ENCODE data around the gene PRDX2.
"Not testable (repeated sequence)": the region's sequence is repeated elsewhere in the genome, so short reads cannot be mapped to it uniquely, and the experiment has no call there.

Gene PRDX2

DNA sequence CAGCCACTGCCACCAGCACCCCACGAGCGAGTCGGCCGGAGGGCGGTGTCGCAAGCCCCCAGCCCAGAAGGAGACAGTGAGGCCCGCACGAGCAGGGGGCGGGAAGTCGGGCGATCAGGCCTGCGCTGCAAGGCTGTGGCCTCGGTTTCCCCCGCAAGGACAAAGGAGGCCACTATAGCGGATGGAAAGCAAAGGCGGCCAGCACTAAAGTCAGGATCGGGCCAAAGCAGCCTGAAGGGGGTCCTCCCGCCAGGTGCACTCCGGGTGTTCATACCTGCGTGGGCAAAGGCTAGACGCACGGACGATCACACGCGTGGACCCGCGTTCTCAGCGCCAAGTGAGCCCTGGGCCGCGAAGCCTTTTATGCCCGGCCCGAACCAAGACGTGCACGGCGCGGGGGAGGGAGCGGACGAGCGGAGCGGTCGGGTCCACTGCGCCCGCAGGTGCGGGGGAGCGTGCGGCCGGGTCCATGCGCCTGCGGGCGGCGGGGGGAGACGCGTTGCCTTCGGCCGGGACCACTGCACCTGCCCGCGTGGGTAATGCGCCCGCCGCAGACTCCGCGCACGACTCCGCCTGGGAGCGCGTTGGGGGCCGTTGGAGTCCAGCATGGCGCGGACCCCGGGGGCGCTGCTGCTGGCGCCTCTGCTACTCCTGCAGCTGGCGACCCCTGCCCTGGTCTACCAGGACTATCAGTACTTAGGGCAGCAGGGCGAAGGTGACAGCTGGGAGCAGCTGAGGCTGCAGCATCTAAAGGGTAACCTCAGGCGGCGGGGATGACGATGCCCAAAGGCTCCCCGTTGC is at the start of gene PRDX2, which contains the start of gene THSD8:
Gene PRDX2, minus strand, starts transcription at position 335 of the 801 bp plus-strand sequence. CDS start 539 bp downstream, outside the sequence.
Gene THSD8, plus strand, starts transcription at position 604 of the 801 bp plus-strand sequence. Its CDS starts 3 bp downstream, at position 607.
- DNase-seq = peak; percentile 88

DNA sequence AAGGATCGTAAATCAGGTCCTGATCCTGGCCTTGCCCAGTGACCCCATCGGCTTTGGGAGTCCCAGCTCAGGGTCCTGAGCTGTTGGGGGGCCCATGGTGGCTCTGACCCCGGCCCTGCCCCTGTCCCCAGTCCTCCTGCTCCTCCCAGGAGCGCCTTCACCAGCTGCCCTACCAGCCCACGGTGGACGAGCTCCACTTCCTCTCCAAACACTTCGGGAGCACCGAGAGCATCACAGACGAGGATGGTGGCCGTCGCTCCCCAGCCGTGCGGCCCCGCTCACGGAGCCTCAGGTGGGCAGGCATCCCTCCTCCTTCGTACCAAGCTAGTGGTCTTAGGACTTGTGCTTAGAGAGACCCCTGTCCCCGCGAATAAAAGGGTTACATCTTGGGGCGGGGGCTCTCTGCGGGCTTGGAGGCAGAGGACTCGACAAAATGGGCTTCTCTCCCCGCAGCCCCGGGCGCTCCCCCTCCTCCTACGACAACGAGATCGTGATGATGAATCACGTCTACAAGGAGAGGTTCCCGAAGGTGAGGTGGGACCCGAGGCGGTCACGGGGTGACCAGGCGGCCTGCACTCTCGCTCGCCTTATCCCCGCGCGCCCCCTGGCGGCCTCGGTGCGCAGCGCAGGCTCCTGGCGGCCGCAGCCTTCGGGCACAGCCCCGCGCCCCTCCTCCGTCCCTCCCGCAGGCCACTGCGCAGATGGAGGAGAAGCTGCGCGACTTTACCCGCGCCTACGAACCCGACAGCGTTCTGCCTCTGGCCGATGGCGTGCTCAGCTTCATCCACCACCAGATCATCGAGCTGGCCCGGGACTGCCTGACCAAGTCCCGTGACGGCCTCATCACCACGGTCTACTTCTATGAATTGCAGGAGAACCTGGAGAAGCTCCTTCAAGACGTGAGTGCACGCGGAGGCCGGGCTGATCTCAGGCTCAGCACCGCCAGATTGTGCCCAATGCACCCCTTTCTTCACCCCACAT is 45.8 kb upstream of the PRDX2 start:
- peak; percentile 89 for DNase-seq

- not testable (repeated sequence) for DNase-seq
These were observed 45.0 kb upstream of the PRDX2 start for GRCh38 chr19:12846613-12847012.

DNA sequence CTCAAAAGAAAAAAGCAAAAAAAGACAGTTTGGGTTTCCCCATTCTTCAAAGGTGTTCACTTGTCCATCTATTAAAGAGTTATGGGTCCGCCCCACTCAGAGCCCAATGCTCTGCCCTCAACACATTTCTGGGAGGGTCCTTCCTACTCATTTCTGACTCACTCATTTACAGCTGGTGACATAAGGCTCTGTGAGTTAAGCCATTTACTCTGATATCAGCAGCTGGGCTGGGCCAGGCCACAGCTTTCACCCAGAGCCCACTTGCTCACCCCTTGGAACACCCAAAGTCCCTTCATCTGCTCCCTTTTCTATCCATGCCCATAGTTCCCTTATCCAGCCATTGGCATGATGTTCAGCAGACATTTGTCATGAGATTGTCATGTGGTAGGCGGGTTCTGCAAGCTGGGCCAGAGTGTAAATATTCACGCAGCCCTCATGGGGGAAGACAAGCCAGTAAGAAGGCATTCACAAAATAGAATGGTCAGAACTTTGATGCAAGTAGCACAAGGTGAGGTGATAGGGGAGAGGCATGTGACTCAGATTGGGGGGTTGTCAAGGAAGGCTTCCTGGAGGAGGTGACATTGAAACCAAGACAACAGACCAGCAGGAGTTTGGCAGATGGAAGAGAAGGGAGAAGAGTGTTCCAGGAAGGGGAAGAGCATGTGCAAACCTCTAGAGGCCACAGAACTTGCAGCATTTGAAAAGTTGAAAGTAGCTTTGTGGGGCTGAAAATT is 42.6 kb upstream of the PRDX2 start:
- DNase-seq = no peak

GRCh38 chr19:12843328-12843727 is 41.7 kb upstream of the PRDX2 start:
- no peak for DNase-seq

- DNase-seq = no peak
These were observed 40.9 kb upstream of the PRDX2 start for GRCh38 chr19:12842511-12842910.

DNA sequence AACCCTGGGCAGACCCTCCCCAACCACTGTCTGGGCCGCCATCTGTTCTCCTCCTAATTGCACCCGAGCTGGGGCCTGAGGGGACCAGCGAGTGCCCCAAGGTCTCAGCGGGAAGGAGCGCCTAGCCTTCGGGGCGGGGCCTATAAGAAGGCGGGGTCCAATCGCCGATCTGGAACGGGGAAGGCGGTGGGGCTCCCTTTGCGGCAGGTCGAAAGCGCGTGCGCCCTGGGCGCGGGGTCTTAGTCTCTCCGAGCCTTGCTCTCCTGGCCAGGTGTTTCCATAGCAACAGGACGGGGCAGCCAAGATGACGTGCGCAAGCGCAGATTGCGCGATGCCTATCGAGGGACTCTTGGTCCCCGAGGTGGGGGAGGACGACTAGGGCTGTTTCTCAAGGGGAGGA is 39.5 kb upstream of the PRDX2 start:
- DNase-seq = peak; percentile 41

DNA sequence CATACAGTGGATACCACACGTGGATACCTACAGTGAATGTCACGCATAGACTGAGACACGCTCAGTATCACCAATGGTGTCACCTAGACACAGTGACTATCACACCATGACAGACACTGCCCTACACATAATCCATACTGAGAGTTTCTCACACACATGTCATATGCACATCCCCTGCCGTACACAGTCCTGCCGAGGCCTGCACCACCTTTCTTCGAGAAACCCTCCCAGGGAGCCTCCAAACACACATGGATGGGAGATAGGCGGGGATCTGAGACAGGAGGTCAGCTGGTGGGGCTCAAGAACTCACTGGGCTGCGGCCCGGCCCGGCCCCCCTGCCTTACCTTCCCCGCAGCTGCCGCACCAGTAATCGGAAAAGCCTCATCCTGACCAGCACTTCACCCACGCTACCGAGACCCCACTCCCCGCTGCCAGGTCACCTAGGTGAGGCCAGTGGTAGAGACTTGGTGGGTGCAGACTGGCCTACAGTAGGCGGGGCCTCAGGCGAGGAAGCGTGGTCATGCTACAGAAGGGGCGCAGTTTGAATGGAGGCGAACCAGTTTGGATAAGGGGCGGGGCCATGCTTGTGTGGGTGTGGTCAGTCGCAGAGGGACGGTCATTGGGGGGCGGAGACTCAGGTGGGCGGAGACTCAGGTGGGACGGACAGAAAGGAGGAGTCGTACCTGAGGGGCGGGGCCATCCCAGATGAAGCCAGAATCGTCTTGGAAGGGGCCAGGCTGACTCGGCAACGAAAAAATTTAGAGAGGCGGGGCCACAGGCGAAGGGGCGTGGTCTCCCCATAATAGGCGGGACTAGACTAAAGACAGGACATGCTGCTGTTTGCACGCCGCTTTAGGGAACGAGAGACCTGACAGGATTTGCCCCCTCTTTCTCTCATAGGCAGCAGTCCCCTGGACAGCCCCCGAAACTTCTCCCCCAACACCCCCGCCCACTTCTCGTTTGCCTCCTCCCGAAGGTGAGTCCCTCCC is 38.8 kb upstream of the PRDX2 start:
- DNase-seq = peak; percentile 73

DNA sequence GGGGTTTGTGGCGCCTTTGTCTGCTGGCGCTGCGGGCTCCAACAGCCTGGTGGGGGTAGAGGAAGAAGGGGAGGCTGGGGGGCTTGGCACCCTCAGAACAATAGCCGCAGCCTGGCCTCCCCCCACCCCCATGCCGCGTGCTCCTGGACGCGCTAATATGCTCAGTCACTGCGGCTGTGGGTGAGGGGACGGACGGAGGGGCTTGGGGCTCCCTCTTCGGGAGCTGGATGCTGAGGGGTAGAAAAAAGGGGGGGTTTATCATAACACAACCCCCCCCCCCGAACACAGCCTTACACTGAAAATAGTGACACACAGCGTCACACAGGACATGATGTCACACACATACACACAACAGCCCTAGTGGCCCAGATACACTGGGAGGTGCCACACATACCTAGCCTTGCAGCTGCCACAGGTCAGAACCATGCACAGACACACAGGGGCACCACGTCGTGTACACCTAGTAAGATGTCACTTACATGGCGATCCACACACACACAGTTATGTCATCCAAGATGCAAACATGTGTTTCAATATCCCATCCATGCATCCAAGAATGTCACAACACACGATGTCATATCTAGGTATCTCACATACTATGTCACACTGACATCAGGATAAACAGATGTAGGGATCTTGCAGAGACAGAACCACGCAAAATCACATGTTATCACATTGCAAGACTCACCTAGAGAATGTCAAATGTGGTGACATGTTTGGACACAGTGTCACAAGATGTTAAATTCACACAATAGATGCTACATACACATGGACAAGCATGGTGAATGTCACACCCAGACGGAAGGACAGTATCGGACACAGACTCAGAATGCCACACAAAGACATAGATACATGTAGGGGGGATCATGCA is 37.5 kb upstream of the PRDX2 start:
- peak; percentile 35 for DNase-seq

DNA sequence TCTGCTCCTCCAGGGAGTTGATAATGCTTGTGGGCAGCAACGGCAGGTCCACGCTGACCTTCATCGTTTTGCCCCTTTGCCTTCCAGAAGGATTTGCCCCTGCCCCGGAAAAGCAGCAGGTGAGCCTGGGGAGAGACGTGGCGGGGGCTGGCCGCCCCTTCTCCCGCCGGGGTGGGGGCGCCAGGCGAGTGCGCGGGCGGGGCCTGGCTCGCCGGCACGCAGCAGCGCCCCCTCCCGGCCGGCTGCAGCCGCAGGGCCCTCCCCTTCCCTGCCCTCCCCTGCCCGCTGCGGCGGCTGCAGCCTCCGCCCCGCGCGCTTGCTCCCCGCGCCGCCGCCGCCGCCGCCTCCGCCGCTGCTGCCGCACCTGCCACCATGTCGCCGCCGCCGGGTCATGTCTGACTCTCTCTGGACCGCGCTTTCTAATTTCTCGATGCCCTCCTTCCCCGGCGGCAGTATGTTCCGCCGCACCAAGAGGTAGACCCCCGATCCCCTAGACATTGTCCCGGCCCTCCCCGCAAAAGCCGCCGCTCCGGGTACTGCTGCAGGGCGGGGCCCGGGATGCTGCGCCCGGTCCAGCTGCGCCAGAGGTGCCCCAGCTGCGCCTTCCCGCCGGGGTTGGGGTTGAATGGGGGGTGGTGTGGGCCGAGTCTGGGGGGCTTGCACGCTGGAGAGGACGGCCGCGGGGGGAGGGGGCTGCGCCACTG is 36.7 kb upstream of the PRDX2 start, which contains the start of gene MAST1:
Gene MAST1, plus strand, starts transcription at position 334 of the 704 bp plus-strand sequence. Its CDS starts 58 bp downstream, at position 392.
- DNase-seq = peak; percentile 66

GRCh38 chr19:12837225-12837624 is 35.6 kb upstream of the PRDX2 start:
- no peak for DNase-seq

GRCh38 chr19:12836529-12836863 is 34.9 kb upstream of the PRDX2 start:
- DNase-seq = no peak

- DNase-seq = peak; percentile 34
These were observed 33.6 kb upstream of the PRDX2 start for GRCh38 chr19:12834976-12835757.

DNA sequence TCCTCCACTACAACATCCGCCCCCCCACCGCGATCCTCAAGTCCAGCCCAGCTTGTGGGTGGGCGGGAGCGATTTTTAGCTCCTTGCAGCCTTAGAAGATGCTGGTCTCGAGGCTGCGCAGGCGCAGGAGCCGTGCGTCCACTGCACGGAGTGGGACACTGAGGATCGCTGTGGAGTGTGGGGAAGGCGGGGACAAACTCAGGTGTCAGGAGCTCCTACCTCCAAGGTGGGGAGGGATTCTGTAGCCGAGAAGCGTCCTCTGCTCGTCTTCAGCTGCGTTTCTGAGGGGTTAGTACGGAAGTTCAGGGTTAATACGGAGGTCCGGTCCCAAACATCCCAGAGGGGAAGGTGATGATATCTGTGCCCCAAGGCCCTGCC is 33.0 kb upstream of the PRDX2 start, which contains the start of gene RTBDN:
Gene RTBDN, minus strand, starts transcription at position 14 of the 378 bp plus-strand sequence. CDS start 4,600 bp downstream, outside the sequence.
- DNase-seq = no peak

DNA sequence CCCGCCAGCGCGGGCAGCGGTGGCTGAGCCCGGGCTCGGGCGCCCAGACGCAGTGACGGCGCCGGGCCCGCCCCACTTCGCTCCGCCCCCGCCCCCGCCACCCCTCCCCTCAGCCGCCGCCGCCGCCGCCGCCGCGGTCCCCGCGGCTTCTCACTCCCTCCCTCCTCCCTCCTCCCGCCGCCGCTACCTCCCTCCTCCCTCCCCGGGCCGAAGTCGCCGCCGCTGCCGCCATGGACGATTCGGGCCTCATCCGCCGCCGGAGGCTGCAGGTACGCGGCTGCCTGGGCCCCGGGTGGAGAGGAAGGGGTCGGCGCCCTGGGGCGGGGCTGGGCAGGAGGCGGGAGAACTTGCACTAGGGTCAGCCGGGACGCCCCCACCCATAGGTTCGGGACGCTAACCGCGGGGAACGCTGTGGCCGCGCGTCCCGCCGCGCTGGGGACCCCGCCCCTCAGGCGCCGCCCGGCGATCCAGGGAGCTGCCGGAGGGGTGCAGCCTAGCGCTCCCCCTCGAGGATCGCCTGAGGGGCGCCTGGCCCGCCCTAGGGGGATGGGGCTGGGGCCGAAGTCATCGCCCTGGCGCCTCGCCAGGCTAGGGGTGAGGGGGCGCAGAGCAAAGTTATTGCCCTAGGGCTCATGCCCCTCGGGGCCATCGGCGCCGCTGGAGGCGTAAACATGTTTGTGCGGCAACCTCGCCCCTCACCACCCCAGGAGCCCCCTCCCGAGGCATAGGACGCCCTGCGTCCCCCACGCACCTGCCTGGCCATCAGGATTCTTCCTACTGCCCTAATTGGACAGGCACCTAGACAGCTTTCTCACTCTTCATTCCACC is 32.4 kb upstream of the PRDX2 start:
- peak; percentile 49 for DNase-seq

DNA sequence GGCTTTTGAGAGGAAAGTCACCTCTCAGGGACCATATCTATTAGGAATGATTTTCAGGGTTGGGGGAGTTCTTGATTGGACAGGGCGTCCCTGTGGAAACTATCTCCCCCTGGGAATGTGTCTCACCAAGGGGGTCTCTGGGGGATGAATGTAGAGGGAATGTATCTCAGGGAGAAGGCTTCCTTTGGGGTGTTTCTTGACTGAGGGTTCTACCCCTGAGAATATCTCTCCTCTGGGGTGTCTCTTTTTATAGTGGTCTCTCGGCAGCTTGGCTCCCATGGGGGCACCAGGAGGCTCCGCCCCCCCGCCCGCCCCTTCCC is 31.8 kb upstream of the PRDX2 start:
- DNase-seq = no peak

DNA sequence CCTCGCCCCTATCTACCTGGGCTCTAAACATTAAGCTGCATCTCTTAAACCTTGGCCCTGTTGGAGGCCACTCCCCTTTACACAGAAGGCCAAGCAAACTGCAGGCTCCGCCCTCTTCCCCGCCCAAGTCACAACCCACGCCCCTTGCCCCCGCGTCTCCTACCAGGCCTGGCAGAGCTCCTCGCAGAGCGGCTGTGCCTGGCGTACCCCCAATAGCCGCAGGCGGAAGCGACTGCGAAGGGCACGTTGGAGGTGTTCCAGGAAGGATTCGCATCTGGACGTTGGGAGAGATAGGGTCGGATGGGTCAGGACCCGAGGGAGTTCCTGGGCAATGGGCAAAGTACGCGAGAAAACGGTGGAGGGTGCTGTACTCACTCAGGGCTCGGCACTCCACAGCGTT is 26.9 kb upstream of the PRDX2 start:
- peak; percentile 40 for DNase-seq

Measured in activated CD4-positive, alpha-beta T cell treated with anti-CD3 and anti-CD28 coated beads, Interleukin-10, Interleukin-2, amounts not matched to agents 100 ng/mL and 50 ng/mL, durations not matched to agents 16 hours and 8 hours (primary cell).